Measurements from ENCODE around the gene WDR26.

DNA sequence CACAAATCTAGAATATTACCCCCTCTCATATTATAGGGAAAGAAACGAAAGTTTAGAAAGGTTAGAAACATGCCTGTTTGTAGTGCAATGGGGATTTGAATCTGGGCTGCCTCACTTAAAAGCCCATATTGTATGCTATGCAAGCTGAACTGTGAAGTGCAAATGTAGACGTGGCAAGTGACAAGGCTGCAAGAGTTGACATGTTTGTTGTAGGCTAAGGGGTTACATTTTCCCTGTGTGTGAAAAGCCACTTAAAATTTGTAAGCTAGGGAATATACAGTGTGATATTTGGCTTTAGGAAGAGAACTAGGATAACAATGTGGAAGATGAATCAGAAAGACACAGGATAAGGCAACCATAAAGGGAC lies 29.0 kb downstream of the WDR26 start:
- TF ChIP-seq, protein P1, sequence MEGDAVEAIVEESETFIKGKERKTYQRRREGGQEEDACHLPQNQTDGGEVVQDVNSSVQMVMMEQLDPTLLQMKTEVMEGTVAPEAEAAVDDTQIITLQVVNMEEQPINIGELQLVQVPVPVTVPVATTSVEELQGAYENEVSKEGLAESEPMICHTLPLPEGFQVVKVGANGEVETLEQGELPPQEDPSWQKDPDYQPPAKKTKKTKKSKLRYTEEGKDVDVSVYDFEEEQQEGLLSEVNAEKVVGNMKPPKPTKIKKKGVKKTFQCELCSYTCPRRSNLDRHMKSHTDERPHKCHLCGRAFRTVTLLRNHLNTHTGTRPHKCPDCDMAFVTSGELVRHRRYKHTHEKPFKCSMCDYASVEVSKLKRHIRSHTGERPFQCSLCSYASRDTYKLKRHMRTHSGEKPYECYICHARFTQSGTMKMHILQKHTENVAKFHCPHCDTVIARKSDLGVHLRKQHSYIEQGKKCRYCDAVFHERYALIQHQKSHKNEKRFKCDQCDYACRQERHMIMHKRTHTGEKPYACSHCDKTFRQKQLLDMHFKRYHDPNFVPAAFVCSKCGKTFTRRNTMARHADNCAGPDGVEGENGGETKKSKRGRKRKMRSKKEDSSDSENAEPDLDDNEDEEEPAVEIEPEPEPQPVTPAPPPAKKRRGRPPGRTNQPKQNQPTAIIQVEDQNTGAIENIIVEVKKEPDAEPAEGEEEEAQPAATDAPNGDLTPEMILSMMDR (IDR thresholded peaks at IDR 0.05; ENCODE audit: insufficient read depth, low read length, poor library complexity, severe bottlenecking) = no peak
- TF ChIP-seq EZH2phosphoT487 (conservative IDR thresholded peaks at IDR 0.05; ENCODE audit: low read length) = no peak
